Activated T-helper 9 cell treated with anti-CD3 and anti-CD28 coated beads, Interleukin-2, amount 50 U/mL, for 16 hours (primary cell): ENCODE data around the gene SMLR1.
"Not testable (repeated sequence)": the region's sequence is repeated elsewhere in the genome, so short reads cannot be mapped to it uniquely, and the experiment has no call there.

Experiments used
- DNase-seq: peaks from one replicate; pipeline ENCODE4 v3.0.0-alpha.2; 2020; ENCODE audit warnings: low read depth

Gene SMLR1

GRCh38 chr6:130827247-130828149 lies at the start of gene SMLR1:
TSS of gene SMLR1 (plus strand) at chr6:130827406. CDS start at chr6:130827414, 8 bp downstream.
- DNase-seq, result no peak

GRCh38 chr6:130778946-130779657 lies 48.1 kb upstream of the SMLR1 start:
- no peak for DNase-seq

GRCh38 chr6:130779658-130780033 lies 47.6 kb upstream of the SMLR1 start:
- DNase-seq, result no peak

- DNase-seq, result no peak
These were observed 47.1 kb upstream of the SMLR1 start for GRCh38 chr6:130780122-130780521.

- no peak for DNase-seq
These were observed 45.6 kb upstream of the SMLR1 start for GRCh38 chr6:130781557-130781956.

- no peak for DNase-seq
These were observed 43.6 kb upstream of the SMLR1 start for GRCh38 chr6:130783416-130784107.

- no peak for DNase-seq
These were observed 39.3 kb upstream of the SMLR1 start for GRCh38 chr6:130787726-130788500.

GRCh38 chr6:130788954-130789353 lies 38.3 kb upstream of the SMLR1 start:
- DNase-seq, result no peak

GRCh38 chr6:130794010-130794697 lies 33.1 kb upstream of the SMLR1 start:
- DNase-seq, result no peak

GRCh38 chr6:130794738-130795137 lies 32.5 kb upstream of the SMLR1 start:
- DNase-seq, result no peak

- DNase-seq, result no peak
These were observed 30.8 kb upstream of the SMLR1 start for GRCh38 chr6:130796313-130796905.

- no peak for DNase-seq
These were observed 30.1 kb upstream of the SMLR1 start for GRCh38 chr6:130797061-130797460.

- DNase-seq, result not testable (repeated sequence)
These were observed 25.8 kb upstream of the SMLR1 start for GRCh38 chr6:130801368-130801767.

GRCh38 chr6:130810307-130811030 lies 16.7 kb upstream of the SMLR1 start:
- DNase-seq, result no peak

- DNase-seq, result no peak
These were observed 15.3 kb upstream of the SMLR1 start for GRCh38 chr6:130811932-130812331.

GRCh38 chr6:130814506-130814905 lies 12.7 kb upstream of the SMLR1 start:
- no peak for DNase-seq

- DNase-seq, result no peak
These were observed 11.8 kb upstream of the SMLR1 start for GRCh38 chr6:130815200-130816071.

- DNase-seq, result no peak
These were observed 4.5 kb upstream of the SMLR1 start for GRCh38 chr6:130822736-130823135.
